DND-41 (cell line): ENCODE results near the gene TGFBRAP1.

Source experiments
- CTCF ChIP-seq: IDR thresholded peaks from 2 replicates; pipeline ENCODE4 v1.5.1; 2012; ENCODE audit warnings: borderline replicate concordance, low read length, moderate library complexity, mild to moderate bottlenecking; ENCODE audit not compliant: poor library complexity, severe bottlenecking; ENCODE audit errors: extremely low read depth
- EZH2 ChIP-seq: IDR thresholded peaks from 3 replicates; pipeline ENCODE4 v1.6.1; 2012; ENCODE audit warnings: borderline replicate concordance, low read depth, mild to moderate bottlenecking, moderate library complexity, low read length, inconsistent platforms; ENCODE audit not compliant: severe bottlenecking

DNA sequence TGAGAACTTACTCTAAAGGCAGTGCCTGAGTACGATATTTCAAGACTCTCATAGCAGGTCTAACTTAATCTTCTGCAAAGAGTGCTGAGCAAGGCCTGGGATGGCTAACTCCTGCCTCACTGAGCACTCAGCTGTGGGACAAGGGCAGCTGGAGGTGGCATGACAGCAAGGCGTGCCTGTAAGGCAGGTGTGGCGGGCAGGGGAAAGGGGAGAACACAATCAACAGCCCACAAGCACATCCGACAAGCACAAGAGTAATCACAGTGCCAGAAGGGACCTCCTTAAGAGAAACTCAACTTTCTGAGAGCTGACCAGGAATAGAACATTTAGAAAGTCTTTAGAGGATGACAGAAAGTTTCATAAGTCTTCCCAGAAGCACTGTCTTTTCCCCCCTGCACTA lies 46.0 kb downstream of the TGFBRAP1 start:
- TF ChIP-seq CTCF (no peak), EZH2 (no peak)
